Measurements from ENCODE around the gene NPBWR2.
A peak's percentile ranks its signal among the peaks of the same experiment; 100 is the strongest.
"Not testable (repeated sequence)": the region's sequence is repeated elsewhere in the genome, so short reads cannot be mapped to it uniquely, and the experiment has no call there.

NPBWR2 gene

DNA sequence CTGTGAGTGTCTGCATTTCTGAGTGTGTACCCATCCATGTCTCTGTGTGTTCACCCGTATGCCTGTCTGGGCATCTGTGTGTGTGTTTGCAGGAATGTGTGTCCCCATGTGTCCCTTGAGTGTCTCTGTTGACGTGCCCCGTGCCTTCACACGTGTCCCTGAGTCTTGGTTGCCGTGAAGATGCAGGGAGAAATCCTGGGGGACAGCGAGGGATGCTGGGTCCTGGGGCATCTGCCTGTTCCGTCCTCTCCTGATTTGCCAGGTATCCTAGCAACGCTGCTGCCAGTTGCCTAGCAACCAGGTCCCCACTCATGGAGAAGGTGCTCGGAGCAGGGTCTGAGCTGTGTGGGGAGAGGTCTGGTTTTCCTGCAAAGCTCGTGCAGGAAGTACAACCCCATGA lies 17.2 kb downstream of the NPBWR2 start:
- DNase-seq (ENCODE audit: extremely low read depth in 1 of 2, low read depth in 1 of 2): no peak

- not testable (repeated sequence) for DNase-seq (ENCODE audit: extremely low read depth in 1 of 2, low read depth in 1 of 2)
These were observed 18.8 kb downstream of the NPBWR2 start for GRCh38 chr20:64088586-64088985.

- not testable (repeated sequence) for DNase-seq (ENCODE audit: extremely low read depth in 1 of 2, low read depth in 1 of 2)
These were observed 20.0 kb downstream of the NPBWR2 start for GRCh38 chr20:64087226-64087825.

DNA sequence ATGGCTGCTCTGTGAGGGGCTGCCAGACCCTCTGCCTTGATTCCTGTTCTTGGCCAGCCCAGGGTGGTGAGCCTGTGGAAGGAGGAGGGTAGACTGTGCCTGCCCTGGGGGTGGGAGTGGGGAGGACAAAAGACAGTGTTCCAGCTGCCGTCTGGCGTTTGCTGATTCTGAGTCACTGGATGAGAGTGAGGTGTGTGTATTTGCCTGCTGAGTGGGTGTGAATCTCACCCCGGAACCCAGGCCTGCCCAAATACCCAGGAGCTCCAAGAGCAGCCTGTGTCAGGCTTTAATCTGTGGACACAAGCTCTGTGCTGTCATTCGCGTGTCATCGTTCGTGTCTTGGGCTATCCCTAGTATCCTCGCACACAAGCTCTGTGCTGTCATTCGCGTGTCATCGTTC lies 20.6 kb downstream of the NPBWR2 start:
- no peak for DNase-seq (ENCODE audit: extremely low read depth in 1 of 2, low read depth in 1 of 2)

DNA sequence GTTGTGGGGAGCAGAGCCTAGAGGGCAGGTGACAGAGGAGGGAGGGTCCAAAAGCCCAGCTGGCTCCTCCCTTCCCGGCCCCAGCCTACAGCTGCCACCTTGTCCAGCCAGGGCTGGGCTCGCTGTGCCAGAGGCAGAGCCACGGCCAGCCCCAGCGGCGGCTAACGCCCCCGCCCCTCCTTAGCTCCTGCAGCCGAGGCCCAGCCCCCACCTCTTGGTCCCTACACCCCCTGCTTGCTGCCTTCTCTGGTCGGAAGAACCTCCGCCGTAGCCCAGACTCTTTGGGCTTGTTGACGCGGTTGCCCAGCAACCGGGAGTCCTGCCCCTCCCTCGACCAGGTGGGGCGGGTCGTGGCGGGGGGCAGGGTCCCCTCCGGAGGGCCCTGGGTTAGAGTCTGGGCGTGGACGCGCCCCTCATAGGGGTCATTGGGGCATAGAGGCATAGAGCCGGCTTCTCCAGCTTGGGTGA lies 22.6 kb downstream of the NPBWR2 start:
- no peak for DNase-seq (ENCODE audit: extremely low read depth in 1 of 2, low read depth in 1 of 2)

DNA sequence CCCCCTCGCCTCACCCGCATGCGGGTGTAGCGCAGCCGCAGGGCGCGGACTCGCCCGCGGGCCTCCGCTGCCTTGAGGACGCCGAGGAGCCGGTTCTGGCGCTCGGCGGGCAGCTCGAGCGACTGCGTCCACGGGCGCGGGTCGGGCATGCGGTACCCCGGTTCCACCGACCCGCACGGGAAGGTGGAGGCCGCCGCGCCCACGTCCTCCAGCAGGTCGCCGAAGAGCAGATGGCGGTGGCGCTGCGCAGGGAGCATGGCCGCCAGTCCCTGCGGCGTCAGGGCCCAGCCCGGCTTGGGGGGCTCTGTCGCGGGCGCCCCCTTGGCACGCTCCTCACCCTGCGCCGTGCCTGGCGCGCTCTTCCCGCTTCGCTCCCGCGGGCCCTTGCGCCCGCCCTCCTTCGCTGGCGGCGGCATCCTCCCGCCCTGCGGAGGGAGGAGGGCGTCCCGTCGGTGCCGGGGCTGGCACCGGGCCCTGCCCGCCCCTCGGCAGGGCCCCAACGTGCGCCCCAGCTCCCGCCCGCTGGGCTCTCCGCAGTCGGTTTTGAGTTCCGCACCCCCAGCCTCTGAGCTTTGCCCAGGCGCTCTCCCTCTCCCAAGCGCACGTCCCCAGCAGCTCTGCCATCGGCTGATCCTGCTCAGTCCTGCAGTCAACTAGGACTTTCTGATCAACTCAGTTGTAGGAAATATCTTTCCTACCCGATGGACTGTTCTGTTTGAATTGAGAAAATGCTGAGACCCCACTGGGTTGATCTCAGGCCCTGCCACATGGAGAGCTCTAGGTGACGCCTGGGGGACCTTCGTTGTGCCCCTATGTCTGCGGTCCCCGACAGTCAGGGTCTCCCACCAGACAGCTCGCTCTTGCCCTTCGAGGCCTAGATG lies 23.3 kb downstream of the NPBWR2 start, which contains the start of gene LKAAEAR1:
LKAAEAR1 (minus strand) TSS at position 595 of the 881 bp plus-strand sequence; CDS start at position 416, 179 bp downstream.
- no peak for DNase-seq (ENCODE audit: extremely low read depth in 1 of 2, low read depth in 1 of 2)

- peak in 1 of 2 donors; percentile 51 for DNase-seq (ENCODE audit: extremely low read depth in 1 of 2, low read depth in 1 of 2)
These were observed 24.0 kb downstream of the NPBWR2 start for GRCh38 chr20:64083378-64083803.

DNA sequence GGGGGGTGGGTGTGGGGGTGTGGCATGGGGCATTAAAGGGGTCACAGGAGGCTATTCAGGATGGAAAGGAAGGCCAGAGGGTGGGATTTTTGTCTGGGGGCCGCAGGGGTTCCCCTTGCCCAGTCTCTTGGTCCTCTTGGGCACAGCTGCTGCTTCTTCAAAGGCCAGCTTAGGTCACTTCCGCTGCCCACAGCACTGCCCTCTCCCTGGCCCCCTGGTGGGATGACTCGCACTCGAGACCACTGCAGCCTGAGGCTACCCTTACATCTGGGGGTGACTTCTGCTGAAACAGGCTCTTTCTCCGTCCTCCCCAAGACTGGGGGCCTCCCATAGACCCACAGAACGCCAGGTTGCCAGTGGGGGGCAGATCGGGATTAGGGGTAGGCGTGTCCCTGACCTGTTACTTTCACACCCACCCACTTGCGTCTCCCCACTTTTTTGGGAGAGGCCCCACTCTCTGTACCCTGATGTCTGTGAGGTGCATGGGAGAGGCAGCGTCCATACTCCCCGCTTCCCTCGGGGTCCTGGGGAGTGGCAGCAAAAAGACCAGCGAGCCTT lies 24.5 kb downstream of the NPBWR2 start:
- DNase-seq (ENCODE audit: extremely low read depth in 1 of 2, low read depth in 1 of 2): no peak

- DNase-seq (ENCODE audit: extremely low read depth in 1 of 2, low read depth in 1 of 2): no peak
These were observed 25.1 kb downstream of the NPBWR2 start for GRCh38 chr20:64082126-64082731.

DNA sequence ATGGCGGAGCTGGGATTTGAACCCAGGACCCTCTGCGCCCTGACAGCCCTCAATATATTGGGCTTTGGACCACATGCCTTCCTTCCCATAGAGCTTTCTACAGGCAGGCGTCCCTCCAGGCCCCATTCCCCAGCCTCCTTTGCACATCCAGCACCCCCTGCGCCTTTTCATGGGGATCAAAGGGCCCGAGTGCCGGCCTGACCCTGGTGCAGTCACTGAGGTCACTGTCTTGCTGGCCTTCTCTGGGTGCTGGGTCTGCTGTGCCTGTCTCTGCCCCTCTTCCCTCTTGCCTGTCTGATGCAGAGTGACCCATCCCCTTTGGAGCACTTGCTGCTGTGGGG lies 25.8 kb downstream of the NPBWR2 start:
- no peak for DNase-seq (ENCODE audit: extremely low read depth in 1 of 2, low read depth in 1 of 2)

GRCh38 chr20:64080813-64081623 lies 26.3 kb downstream of the NPBWR2 start:
- no peak for DNase-seq (ENCODE audit: extremely low read depth in 1 of 2, low read depth in 1 of 2)

DNA sequence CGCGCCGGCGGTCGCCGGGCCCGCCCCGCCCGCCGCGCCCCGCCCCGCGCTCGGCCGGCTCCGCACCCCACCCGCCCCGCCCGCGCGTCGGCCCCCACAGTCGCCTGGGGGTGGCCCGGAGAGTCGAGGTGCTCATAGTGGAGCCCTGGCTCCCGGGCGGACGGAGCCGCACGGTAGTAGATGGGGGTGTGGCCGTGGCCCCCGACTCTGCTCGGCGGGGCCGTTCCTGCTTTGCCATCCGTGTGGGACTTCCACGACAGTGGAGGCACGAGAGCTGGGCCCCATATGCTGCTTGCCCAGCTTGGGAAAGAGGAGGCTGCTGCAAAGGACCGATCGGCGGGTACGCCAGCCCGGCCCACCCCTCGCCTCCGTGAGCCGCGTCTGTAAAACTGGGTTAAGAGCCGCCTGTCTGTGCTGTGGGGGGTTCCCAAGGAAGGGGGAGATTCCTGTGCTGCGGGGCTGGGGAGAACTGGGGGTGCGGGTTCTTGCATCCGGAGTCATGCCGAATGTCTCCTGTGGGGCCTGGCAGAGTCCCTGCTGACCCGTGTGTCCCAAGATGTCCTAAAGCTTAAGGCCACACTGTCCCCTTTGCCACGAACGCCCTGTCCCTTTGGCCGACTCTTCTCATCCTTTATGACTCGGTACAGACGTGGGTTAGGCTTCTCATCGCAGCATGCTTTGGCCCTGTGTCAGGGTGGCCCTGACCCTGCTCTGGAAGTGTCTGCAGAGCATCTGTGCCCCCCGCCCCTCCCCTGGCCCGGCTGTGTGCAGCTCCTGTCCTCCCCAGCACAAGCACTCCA lies 27.2 kb downstream of the NPBWR2 start, which contains the start of gene OPRL1:
OPRL1 (plus strand) TSS at position 70 of the 800 bp plus-strand sequence. CDS start 12,639 bp downstream, outside the sequence.
- no peak for DNase-seq (ENCODE audit: extremely low read depth in 1 of 2, low read depth in 1 of 2)

DNA sequence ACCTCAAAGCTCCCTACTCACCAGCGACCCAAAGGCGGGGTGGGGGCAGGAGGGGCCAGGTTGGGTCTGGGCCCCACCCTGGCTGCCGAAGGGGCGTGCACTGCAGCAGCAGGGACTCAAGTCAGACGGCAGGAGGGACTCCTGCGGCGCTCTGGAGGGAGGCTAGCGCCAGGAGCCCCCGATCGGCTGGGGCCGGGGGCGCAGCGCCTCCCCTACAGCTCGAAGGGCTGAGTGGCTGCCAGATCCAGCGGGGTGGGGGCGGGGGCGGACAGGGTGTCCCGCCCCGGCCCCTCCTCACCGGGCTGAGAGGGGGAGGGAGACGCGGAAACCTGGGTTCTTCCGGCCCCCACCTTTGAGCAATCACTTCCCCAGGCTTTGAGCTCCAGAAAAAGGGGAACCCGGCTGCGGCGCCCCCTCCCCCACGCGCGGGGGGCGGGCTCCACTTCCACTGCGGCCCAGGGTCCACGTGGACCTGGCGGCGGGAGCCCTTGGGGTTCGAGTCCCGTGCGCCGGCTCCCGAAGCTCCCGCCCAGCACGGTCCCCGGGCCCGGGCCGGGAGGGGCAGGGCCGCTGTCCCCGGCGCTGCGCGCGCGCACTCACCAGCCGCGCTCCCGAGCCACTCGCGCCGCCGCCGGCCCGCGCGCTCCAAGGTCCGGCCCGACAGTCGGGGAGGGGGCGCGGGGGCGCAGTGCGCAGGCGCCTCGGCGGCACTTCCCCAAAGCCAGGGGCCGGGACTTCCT lies 27.9 kb downstream of the NPBWR2 start, which contains the start of gene RGS19:
RGS19 (minus strand) TSS at position 246 of the 740 bp plus-strand sequence. CDS start 2,632 bp downstream, outside the sequence.
- DNase-seq (ENCODE audit: extremely low read depth in 1 of 2, low read depth in 1 of 2): peak in 1 of 2 donors; percentile 41

DNA sequence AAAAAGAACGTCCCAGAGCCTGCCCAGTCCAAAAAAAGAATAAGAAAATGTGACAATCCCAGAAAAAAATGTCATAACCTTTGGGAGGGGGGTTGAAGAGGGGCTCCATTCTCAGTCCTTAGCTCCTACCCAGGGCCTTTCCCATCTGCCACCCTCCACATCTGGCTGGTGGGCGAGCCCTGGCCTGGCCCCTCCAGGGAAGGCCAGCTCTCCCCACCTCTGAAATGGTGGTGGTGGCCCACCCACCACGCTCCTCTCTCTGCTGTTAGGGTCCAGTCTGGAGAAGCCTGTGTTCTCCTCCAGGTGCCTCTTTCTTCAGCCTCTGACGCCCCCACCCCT lies 28.5 kb downstream of the NPBWR2 start:
- DNase-seq (ENCODE audit: extremely low read depth in 1 of 2, low read depth in 1 of 2): no peak

DNA sequence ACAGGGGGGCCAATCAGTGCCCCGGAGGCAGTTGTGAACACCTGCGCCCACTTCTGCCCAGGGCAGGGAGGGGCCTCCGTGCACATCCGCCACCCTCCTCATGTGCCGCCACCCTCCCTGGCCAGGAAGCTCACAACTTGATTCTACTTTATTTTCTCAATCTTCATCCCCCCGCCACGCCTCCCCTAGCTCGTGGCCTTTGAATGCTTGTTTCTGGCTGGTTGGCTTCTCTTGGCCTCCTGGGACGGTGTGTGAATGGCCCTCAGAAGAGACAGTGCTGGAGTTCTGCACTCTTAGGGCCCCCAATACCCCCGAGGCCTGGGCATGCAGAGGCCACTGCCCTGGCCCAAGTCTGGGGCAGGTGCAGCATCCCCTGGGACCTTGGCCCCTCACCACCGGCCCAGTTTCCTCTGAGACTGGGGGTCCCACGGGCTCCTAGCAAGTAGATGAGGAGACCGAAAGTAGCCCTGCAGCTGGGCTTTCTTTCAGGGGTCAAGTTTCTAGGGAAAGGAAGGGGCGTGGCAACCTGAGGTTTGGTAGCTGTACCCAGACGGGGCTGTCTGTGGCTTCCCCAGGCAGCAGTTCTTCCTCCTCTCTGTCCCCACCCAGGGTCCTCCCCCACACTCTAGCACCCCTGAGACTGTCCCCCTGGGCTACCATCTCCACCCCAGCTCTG lies 29.4 kb downstream of the NPBWR2 start:
- peak in 1 of 2 donors; percentile 37 for DNase-seq (ENCODE audit: extremely low read depth in 1 of 2, low read depth in 1 of 2)

GRCh38 chr20:64077541-64077875 lies 29.9 kb downstream of the NPBWR2 start:
- no peak for DNase-seq (ENCODE audit: extremely low read depth in 1 of 2, low read depth in 1 of 2)

GRCh38 chr20:64077094-64077493 lies 30.3 kb downstream of the NPBWR2 start:
- DNase-seq (ENCODE audit: extremely low read depth in 1 of 2, low read depth in 1 of 2): no peak
